Keratinocyte (primary cell): ENCODE data around the gene KCNIP3. TPM values are rescaled to one million over a fixed set of nuclear protein-coding genes. Genes with fewer than 3 reads are reported as not detected.

Source experiments
- DNase-seq: peaks from one replicate; pipeline ENCODE4 v3.0.0-alpha.2; 2011; ENCODE audit warnings: low read depth, missing footprints, low spot score
- FAIRE-seq: peaks from 2 replicates; lab custom pipeline; 2011; peaks lifted over from hg19 to GRCh38; lab: Jason Lieb, UNC
- H2AFZ ChIP-seq: 2 replicates; pipeline ENCODE4 v1.6.0; 2012; ENCODE audit warnings: low read length, control low read depth, inconsistent platforms; ENCODE audit not compliant: control insufficient read depth
- H3K27ac ChIP-seq: 2 replicates; pipeline ENCODE4 v1.5.1; 2011; ENCODE audit warnings: low read length; ENCODE audit not compliant: control insufficient read depth, insufficient read depth
- H3K27me3 ChIP-seq: 3 replicates; pipeline ENCODE4 v1.6.0; 2011; ENCODE audit warnings: low read length; ENCODE audit not compliant: control insufficient read depth, insufficient read depth; ENCODE audit errors: extremely low read depth
- H3K36me3 ChIP-seq, 2 experiments: 2 replicates in 1 of 2; 3 replicates in 1 of 2; pipeline ENCODE4 v1.5.1; 2011; ENCODE audit warnings: low read length in 2 of 2, mild to moderate bottlenecking in 1 of 2; ENCODE audit not compliant: control insufficient read depth in 2 of 2, insufficient read depth in 2 of 2; ENCODE audit errors: extremely low read depth in 1 of 2
- H3K4me1 ChIP-seq: 3 replicates; pipeline ENCODE4 v1.5.1; 2011; ENCODE audit warnings: low read length; ENCODE audit not compliant: control insufficient read depth, insufficient read depth; ENCODE audit errors: extremely low read depth
- H3K4me2 ChIP-seq: 3 replicates; pipeline ENCODE4 v1.6.0; 2011; ENCODE audit warnings: low read depth, low read length; ENCODE audit not compliant: control insufficient read depth, insufficient read depth; ENCODE audit errors: extremely low read depth
- H3K4me3 ChIP-seq, 3 experiments: fragments of 200-600 bp in 1 of 3; sonication (generic) in 1 of 3; 2 replicates in 2 of 3; 3 replicates in 1 of 3; pipeline ENCODE4 v1.5.1; 2011 to 2016; ENCODE audit warnings: low read length in 3 of 3, mild to moderate bottlenecking in 3 of 3, control low read depth in 2 of 3, inconsistent platforms in 1 of 3, low read depth in 1 of 3, mixed read lengths in 1 of 3, mixed run types in 1 of 3, moderate library complexity in 1 of 3; ENCODE audit not compliant: control insufficient read depth in 2 of 3, insufficient read depth in 2 of 3; ENCODE audit errors: extremely low read depth in 1 of 3
- H3K79me2 ChIP-seq: 2 replicates; pipeline ENCODE4 v1.6.0; 2012; ENCODE audit warnings: low read length; ENCODE audit not compliant: control insufficient read depth, insufficient read depth
- H3K9ac ChIP-seq: 3 replicates; pipeline ENCODE4 v1.6.0; 2011; ENCODE audit warnings: low read length; ENCODE audit not compliant: control insufficient read depth, insufficient read depth; ENCODE audit errors: extremely low read depth
- H3K9me1 ChIP-seq: 3 replicates; pipeline ENCODE4 v1.6.0; 2011; ENCODE audit warnings: low read length; ENCODE audit not compliant: control insufficient read depth, insufficient read depth; ENCODE audit errors: extremely low read depth
- H3K9me3 ChIP-seq: 2 replicates; pipeline ENCODE4 v1.5.1; 2012; ENCODE audit warnings: low read depth, low read length; ENCODE audit not compliant: control insufficient read depth
- H4K20me1 ChIP-seq: 3 replicates; pipeline ENCODE4 v1.6.0; 2011; ENCODE audit warnings: low read length; ENCODE audit not compliant: control insufficient read depth, insufficient read depth; ENCODE audit errors: extremely low read depth
- EZH2 ChIP-seq: IDR thresholded peaks from one replicate; pipeline ENCODE4 v1.6.1; 2012; ENCODE audit warnings: inconsistent platforms, mild to moderate bottlenecking, low read length, moderate library complexity
- dilution Hi-C: fragments of 300-500 bp; cut with MboI; formaldehyde crosslinking; loops from one replicate; pipeline ENCODE4 v1.7.0; 2020; ENCODE audit warnings: low sequenced_read_pairs; ENCODE audit not compliant: extremely low pct_ligation_motif_present
- polyA plus RNA-seq, 5 experiments: library from polyadenylated mRNA; depleted of rRNA in 3 of 5; stranded (reverse) in 3 of 5; stranded (forward) in 1 of 5; unstranded in 1 of 5; fragments of >200 nt; gene quantifications; 1 replicate in 1 of 5; 2 replicates in 3 of 5; 3 replicates in 1 of 5; pipeline versions ENCODE4 v1.2.1 to v1.2.3, GENCODE V29; 2011 to 2012; ENCODE audit warnings: missing spikeins in 2 of 5, low read depth in 1 of 5, low replicate concordance in 1 of 5
- TF ChIP-seq, protein P1 (sequence below), 3 experiments: IDR thresholded peaks in 1 of 3; conservative IDR thresholded peaks in 1 of 3; optimal IDR thresholded peaks in 1 of 3; 2 replicates in 2 of 3; 3 replicates in 1 of 3; pipeline versions ENCODE3 to v1.5.1; 2011; ENCODE audit warnings: low read length in 3 of 3, mild to moderate bottlenecking in 3 of 3, moderate library complexity in 2 of 3, control low read depth in 1 of 3, inconsistent platforms in 1 of 3; ENCODE audit not compliant: insufficient read depth in 2 of 3; ENCODE audit errors: extremely low read depth in 1 of 3

Gene KCNIP3
- polyA plus RNA-seq, 1 donor (not counting 4 experiments of a cell fraction or from before 2014, with no cell fraction given), result 0.66 TPM

DNA sequence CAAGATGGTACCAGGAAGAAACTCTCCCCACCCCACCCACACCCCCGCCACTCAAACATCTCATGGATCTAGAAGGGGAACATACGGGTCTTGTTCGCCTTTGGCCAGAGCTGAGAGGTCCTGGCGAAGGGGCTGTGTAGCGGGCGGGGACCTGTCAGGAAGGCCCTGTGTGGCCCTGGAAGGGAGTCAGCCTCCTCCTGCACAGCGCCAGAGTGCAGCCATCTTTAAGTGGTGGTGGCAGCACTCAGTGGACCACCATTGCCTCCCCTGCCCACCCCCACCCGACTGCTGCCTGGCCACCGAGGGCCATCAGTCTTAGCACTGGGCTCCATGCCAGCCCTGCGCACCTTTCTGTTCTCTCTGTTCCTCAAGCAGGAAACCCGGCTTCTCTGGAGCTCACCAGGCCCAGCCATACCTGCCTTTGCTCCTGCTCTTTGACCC, 93.8 kb downstream of the KCNIP3 start:
- Histone ChIP-seq H3K4me2 (no peak overlapping the region), H3K4me3 (no peak overlapping the region), H3K27me3 (no peaks in the 10 kb centered on the region), H3K4me1 (no peaks in the 10 kb centered on the region), H3K9me1 (no peaks in the 10 kb centered on the region), H4K20me1 (no peaks in the 10 kb centered on the region), H3K9ac (no peak overlapping the region), H3K36me3 (no peaks in the 10 kb centered on the region), H3K9me3 (no peaks in the 10 kb centered on the region), H3K27ac (no peak overlapping the region), H3K79me2 (no peaks in the 10 kb centered on the region), H2AFZ (no peak overlapping the region)
- FAIRE-seq (no peak), DNase-seq (no peak)
- TF ChIP-seq, protein P1, sequence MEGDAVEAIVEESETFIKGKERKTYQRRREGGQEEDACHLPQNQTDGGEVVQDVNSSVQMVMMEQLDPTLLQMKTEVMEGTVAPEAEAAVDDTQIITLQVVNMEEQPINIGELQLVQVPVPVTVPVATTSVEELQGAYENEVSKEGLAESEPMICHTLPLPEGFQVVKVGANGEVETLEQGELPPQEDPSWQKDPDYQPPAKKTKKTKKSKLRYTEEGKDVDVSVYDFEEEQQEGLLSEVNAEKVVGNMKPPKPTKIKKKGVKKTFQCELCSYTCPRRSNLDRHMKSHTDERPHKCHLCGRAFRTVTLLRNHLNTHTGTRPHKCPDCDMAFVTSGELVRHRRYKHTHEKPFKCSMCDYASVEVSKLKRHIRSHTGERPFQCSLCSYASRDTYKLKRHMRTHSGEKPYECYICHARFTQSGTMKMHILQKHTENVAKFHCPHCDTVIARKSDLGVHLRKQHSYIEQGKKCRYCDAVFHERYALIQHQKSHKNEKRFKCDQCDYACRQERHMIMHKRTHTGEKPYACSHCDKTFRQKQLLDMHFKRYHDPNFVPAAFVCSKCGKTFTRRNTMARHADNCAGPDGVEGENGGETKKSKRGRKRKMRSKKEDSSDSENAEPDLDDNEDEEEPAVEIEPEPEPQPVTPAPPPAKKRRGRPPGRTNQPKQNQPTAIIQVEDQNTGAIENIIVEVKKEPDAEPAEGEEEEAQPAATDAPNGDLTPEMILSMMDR (optimal IDR thresholded peaks at IDR 0.05 in 1 of 3, IDR thresholded peaks at IDR 0.05 in 1 of 3, conservative IDR thresholded peaks at IDR 0.05 in 1 of 3; ENCODE audit: extremely low read depth in 1 of 3, insufficient read depth in 2 of 3, low read length in 3 of 3), result no peak
- TF ChIP-seq EZH2, result no peak
- dilution Hi-C loops, result no loop called here

DNA sequence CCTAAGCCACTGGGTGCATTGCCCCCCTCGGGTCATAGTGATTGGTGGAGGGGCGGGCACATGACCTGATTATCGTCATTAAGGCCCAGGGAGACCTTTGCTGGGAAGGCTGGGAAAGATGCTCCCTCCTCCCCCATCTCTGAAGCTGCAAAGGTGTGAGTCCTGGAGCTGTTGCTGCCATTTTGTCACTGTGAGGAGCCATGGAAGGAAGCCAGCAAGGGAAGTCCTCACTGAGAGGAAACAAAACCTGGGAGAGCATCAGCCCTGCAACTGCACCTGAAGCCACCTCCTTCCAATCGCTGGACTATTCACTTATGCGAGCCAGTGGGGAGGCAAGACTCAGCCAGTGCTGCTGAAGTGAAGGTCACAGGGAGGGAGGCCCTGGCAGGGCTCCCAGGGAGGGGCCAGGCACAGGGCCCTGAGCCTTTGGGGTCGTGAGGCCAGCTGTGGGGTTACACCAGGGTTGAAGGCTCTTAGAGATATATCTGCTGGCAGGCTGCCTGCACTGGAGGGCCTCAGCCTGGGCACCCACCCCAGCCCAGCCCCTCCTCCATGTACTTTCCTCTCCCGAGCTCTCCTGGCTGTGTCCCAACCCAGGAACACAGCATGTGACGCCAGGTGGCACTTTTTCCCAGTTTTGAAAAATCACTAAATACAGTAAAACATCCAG, 94.6 kb downstream of the KCNIP3 start:
- dilution Hi-C loops, result no loop called here
- Histone ChIP-seq H3K9me1 (no peaks in the 10 kb centered on the region), H3K79me2 (no peaks in the 10 kb centered on the region), H4K20me1 (no peaks in the 10 kb centered on the region), H3K36me3 (no peaks in the 10 kb centered on the region), H3K4me3 (no peak overlapping the region), H3K9ac (no peak overlapping the region), H3K27me3 (no peaks in the 10 kb centered on the region), H3K9me3 (no peaks in the 10 kb centered on the region), H2AFZ (no peak overlapping the region), H3K4me1 (no peaks in the 10 kb centered on the region), H3K4me2 (no peak overlapping the region), H3K27ac (no peak overlapping the region)
- no peak for TF ChIP-seq EZH2
- FAIRE-seq (no peak), DNase-seq (no peak)

DNA sequence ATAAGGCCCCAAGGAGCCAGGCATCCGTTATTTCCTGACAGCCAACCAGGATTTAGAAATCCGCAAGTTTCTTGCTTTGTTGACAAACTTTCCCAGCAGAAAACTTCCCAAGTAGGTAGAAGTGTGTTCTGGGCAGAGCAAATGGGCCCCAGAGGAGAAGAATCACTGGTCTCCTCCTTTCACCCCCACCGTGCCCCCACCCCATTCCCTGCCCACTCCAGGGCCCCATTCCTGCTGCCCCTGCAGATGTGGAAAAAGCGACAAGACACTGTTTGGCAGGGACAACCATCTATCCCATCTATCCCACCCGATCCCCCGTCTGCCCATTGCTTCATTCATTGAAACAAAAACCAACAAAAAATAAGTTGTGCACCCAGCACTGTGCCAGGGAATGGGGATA, 95.2 kb downstream of the KCNIP3 start:
- H3K9me1 ChIP-seq, result no peaks in the 10 kb centered on the region
- no peak overlapping the region for H3K4me2 ChIP-seq
- H4K20me1 ChIP-seq, result no peaks in the 10 kb centered on the region
- dilution Hi-C loops, result no loop called here
- H3K27ac ChIP-seq, result no peak overlapping the region
- no peaks in the 10 kb centered on the region for H3K27me3 ChIP-seq
- no peak for TF ChIP-seq EZH2
- TF ChIP-seq, protein P1 (optimal IDR thresholded peaks at IDR 0.05 in 1 of 3, IDR thresholded peaks at IDR 0.05 in 1 of 3, conservative IDR thresholded peaks at IDR 0.05 in 1 of 3; ENCODE audit: extremely low read depth in 1 of 3, insufficient read depth in 2 of 3, low read length in 3 of 3), result no peak
- no peak overlapping the region for H3K9ac ChIP-seq
- no peaks in the 10 kb centered on the region for H3K36me3 ChIP-seq
- H3K4me3 ChIP-seq, result no peak overlapping the region
- DNase-seq, result no peak
- no peak overlapping the region for H2AFZ ChIP-seq
- H3K4me1 ChIP-seq, result no peaks in the 10 kb centered on the region
- no peaks in the 10 kb centered on the region for H3K9me3 ChIP-seq
- FAIRE-seq, result no peak
- H3K79me2 ChIP-seq, result no peaks in the 10 kb centered on the region
